22Rv1 (cell line): ENCODE data around the gene DIP2B.

ENCODE experiments used
- H3K27ac ChIP-seq: fragments of 450-650 bp; 2 replicates; pipeline ENCODE4 v1.5.1; 2017
- CTCF ChIP-seq: fragments of 450-650 bp; IDR thresholded peaks from 2 replicates; pipeline ENCODE4 v1.5.1; 2017; ENCODE audit warnings: mild to moderate bottlenecking
- ZFX ChIP-seq: fragments of 450-650 bp; IDR thresholded peaks from 2 replicates; pipeline ENCODE4 v1.6.1; 2017; ENCODE audit warnings: antibody characterized with exemption, borderline replicate concordance

DIP2B gene

DNA sequence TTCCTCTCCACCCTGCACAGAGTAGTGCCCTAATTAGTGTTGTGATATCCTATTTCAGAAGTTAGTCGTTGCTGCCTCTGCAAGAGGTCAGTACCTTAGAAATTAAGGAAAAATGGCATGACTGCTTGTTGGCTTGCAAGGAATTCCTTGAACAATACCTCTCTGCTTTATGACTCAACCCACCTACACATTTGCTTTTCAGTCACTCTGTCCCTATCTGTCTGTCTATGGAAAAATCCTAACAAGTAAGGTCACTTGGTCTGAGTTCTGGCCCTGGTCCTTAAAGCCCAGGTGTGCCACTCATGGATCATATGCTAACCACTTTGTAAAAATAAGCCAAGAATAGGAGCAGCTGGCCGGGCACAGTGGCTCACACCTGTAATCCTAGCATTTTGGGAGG is 142.7 kb downstream of the DIP2B start:
- TF ChIP-seq ZFX: no peak
- no peak for TF ChIP-seq CTCF
- no peak overlapping the region for H3K27ac ChIP-seq

GRCh38 chr12:50650285-50650684 is 145.5 kb downstream of the DIP2B start:
- H3K27ac ChIP-seq: no peak overlapping the region
- TF ChIP-seq CTCF: no peak
- no peak for TF ChIP-seq ZFX

GRCh38 chr12:50655374-50655921 is 150.7 kb downstream of the DIP2B start:
- TF ChIP-seq ZFX (no peak), CTCF (no peak)
- H3K27ac ChIP-seq: no peak overlapping the region

GRCh38 chr12:50659260-50659659 is 154.5 kb downstream of the DIP2B start:
- TF ChIP-seq ZFX: no peak
- no peak for TF ChIP-seq CTCF
- peak overlapping the region; percentile 49 for H3K27ac ChIP-seq

DNA sequence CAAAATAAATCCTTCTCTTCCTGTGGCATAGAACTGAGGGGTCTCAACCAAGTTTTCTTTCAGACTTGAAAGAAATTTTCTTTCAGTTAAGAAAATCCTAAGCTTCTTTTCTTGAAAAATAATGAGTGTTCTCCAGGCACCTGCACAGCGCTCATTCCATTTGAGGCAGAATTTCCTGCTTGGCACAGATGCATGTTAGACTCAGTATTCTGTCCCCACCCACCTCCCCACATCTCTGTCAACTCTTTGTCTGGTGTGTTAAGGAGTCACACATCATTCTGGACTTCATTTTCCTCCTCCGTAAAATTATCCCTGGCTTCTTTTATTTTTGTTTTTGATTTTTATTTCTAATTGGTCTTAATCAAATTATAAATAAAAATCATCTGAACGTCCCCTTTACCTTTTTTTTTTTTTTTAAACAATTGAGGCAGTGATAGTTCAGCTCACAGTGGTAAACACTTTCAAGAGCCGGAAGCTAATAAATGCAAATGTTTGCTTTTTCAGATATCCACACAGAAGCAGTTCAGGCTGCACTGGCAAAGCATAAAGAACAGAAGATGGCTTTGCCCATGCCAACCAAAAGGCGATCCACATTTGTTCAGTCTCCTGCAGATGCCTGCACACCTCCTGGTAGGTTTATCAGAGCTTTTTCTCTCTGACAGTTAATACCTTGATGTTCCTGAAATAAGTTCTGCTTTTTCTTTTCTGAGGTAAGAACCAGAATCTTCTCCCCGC is 155.1 kb downstream of the DIP2B start:
- TF ChIP-seq ZFX (no peak), CTCF (no peak)
- H3K27ac ChIP-seq: peak overlapping the region; percentile 49

- TF ChIP-seq ZFX (no peak), CTCF (no peak)
- peak overlapping the region; percentile 49 for H3K27ac ChIP-seq
Observed at GRCh38 chr12:50660425-50660822, 155.6 kb downstream of the DIP2B start.
